ENCODE results near the gene INO80B.

- peak; percentile 77 to 97 (median 88) for TF ChIP-seq CTCF (IDR thresholded peaks at IDR 0.05)
- TF ChIP-seq POLR2A (IDR thresholded peaks at IDR 0.05): peak in 1 of 2 donors; percentile 37
Measured at GRCh38 chr2:74482801-74483674, 28.2 kb downstream of the INO80B start, which contains the start of the genes CCDC142 and TTC31.
